K562 (cell line): Measurements from ENCODE around the gene SLC37A2. TPM values are rescaled to one million over a fixed set of nuclear protein-coding genes. Genes with fewer than 3 reads are reported as not detected.
A peak's percentile ranks its signal among the peaks of the same experiment; 100 is the strongest.

Experiments
- ARID2 ChIP-seq: fragments of 450-650 bp; IDR thresholded peaks from 2 replicates; pipeline ENCODE4 v1.6.1; 2017; ENCODE audit warnings: antibody characterized with exemption, mild to moderate bottlenecking
- BRF2 ChIP-seq: IDR thresholded peaks from 3 replicates; pipeline ENCODE4 v1.6.1; 2011; ENCODE audit warnings: borderline replicate concordance, mild to moderate bottlenecking; ENCODE audit not compliant: insufficient read length, insufficient read depth
- COPS2 ChIP-seq: fragments of 450-650 bp; conservative IDR thresholded peaks from 2 replicates; pipeline ENCODE4 v1.6.1; 2016; ENCODE audit warnings: mild to moderate bottlenecking, moderate library complexity
- CREB3 ChIP-seq: fragments of 450-650 bp; conservative IDR thresholded peaks from 2 replicates; pipeline ENCODE4 v1.6.1; 2016; ENCODE audit warnings: missing genetic modification characterization, low read depth, mild to moderate bottlenecking, missing compliant biosample characterization, moderate library complexity
- CREB5 ChIP-seq: fragments of 250-450 bp; sonication (Bioruptor Pico); IDR thresholded peaks from 2 replicates; pipeline ENCODE4 v1.5.0; 2020; ENCODE audit warnings: mild to moderate bottlenecking
- ELF1 ChIP-seq: fragments of 200-800 bp; sonication (Bioruptor generic); IDR thresholded peaks from 2 replicates; pipeline ENCODE4 v1.6.1; 2016; ENCODE audit warnings: missing genetic modification characterization, missing compliant biosample characterization
- ESRRA ChIP-seq: fragments of 450-650 bp; IDR thresholded peaks from 2 replicates; pipeline ENCODE4 v1.6.1; 2014; ENCODE audit warnings: low read depth, mild to moderate bottlenecking, moderate library complexity, borderline replicate concordance
- GATAD2B ChIP-seq: fragments of 450-650 bp; IDR thresholded peaks from 2 replicates; pipeline ENCODE4 v1.6.1; 2017; ENCODE audit warnings: mild to moderate bottlenecking, borderline replicate concordance
- GTF2F1 ChIP-seq: IDR thresholded peaks from 2 replicates; pipeline ENCODE4 v1.6.1; 2011; ENCODE audit warnings: low read depth, low read length, improper control_type of control experiment
- HDAC6 ChIP-seq: IDR thresholded peaks from 2 replicates; pipeline ENCODE4 v1.6.1; 2012; ENCODE audit warnings: low read depth, mild to moderate bottlenecking, control low read depth, inconsistent platforms, low read length, moderate library complexity
- HEY1 ChIP-seq: fragments of 250-450 bp; sonication (Bioruptor Pico); IDR thresholded peaks from 2 replicates; pipeline ENCODE4 v1.5.0; 2020; ENCODE audit warnings: mild to moderate bottlenecking, moderate library complexity, borderline replicate concordance
- KAT2B ChIP-seq: IDR thresholded peaks from one replicate; pipeline ENCODE4 v1.6.1; 2012; ENCODE audit warnings: low read depth, mild to moderate bottlenecking, control low read depth, inconsistent platforms, low read length, moderate library complexity
- KDM4B ChIP-seq, 2 experiments: fragments of 450-650 bp in 1 of 2; sonication (generic) in 1 of 2; IDR thresholded peaks; 2 replicates each; pipeline ENCODE4 v1.6.1; 2016 to 2017; ENCODE audit warnings: borderline replicate concordance in 2 of 2, antibody characterized with exemption in 1 of 2, low read depth in 1 of 2, mild to moderate bottlenecking in 1 of 2
- MYNN ChIP-seq, 2 experiments: sonication (generic); formaldehyde crosslinking in 1 of 2; IDR thresholded peaks; 2 replicates each; pipeline versions ENCODE4 v1.5.0 to v1.6.1; 2016 to 2020; ENCODE audit warnings: antibody characterized with exemption in 1 of 2, missing genetic modification reagents in 1 of 2
- NCOA1 ChIP-seq: fragments of 450-650 bp; IDR thresholded peaks from 2 replicates; pipeline ENCODE4 v1.6.1; 2016; ENCODE audit warnings: low read depth
- NRF1 ChIP-seq, 2 experiments: fragments of 450-650 bp; IDR thresholded peaks in 1 of 2; conservative IDR thresholded peaks in 1 of 2; 2 replicates each; pipeline ENCODE4 v1.6.1; 2014; ENCODE audit warnings: mild to moderate bottlenecking in 2 of 2
- PCBP2 ChIP-seq: fragments of 200-400 bp; formaldehyde crosslinking; IDR thresholded peaks from 2 replicates; pipeline ENCODE4 v1.6.1; 2018; ENCODE audit warnings: low read length, low read depth, mild to moderate bottlenecking, moderate library complexity; ENCODE audit not compliant: poor library complexity, severe bottlenecking
- PREB ChIP-seq: sonication (generic); formaldehyde crosslinking; IDR thresholded peaks from 2 replicates; pipeline ENCODE4 v1.8.1; 2023; ENCODE audit warnings: mild to moderate bottlenecking, missing genetic modification reagents
- TCF3 ChIP-seq: sonication (generic); formaldehyde crosslinking; IDR thresholded peaks from 2 replicates; pipeline ENCODE4 v1.4.0; 2020; ENCODE audit warnings: mild to moderate bottlenecking, missing genetic modification reagents
- U2AF2 ChIP-seq: fragments of 200-400 bp; formaldehyde crosslinking; optimal IDR thresholded peaks from 2 replicates; pipeline ENCODE3; 2017; ENCODE audit warnings: low read depth, mild to moderate bottlenecking, low read length
- YBX1 ChIP-seq: fragments of 450-650 bp; IDR thresholded peaks from 2 replicates; pipeline ENCODE4 v1.7.1; 2016; ENCODE audit warnings: mild to moderate bottlenecking
- ZBTB8A ChIP-seq: fragments of 450-650 bp; IDR thresholded peaks from 2 replicates; pipeline ENCODE4 v1.6.1; 2018; ENCODE audit warnings: mild to moderate bottlenecking, moderate library complexity; ENCODE audit not compliant: partially characterized antibody
- ZNF41 ChIP-seq: fragments of 250-450 bp; sonication (Bioruptor Pico); conservative IDR thresholded peaks from 2 replicates; pipeline ENCODE4 v1.4.0; 2020; ENCODE audit warnings: mild to moderate bottlenecking
- ZNF57 ChIP-seq: fragments of 450-650 bp; formaldehyde crosslinking; IDR thresholded peaks from 2 replicates; pipeline ENCODE4 v1.4.0; 2020; ENCODE audit warnings: mild to moderate bottlenecking, moderate library complexity
- ZNF780A ChIP-seq: fragments of 250-450 bp; sonication (Bioruptor Pico); IDR thresholded peaks from 2 replicates; pipeline ENCODE4 v1.5.0; 2021; ENCODE audit warnings: mild to moderate bottlenecking
- polyA plus RNA-seq, 8 experiments: library from polyadenylated mRNA; depleted of rRNA in 4 of 8; stranded (reverse) in 5 of 8; unstranded in 3 of 8; fragments of >200 nt; fragmentation: Nextera tagmentation in 2 of 8; fragmentation: Illumina TruSeq in 1 of 8; extraction: Ambion mirVana in 2 of 8; extraction: Trizol in 1 of 8; gene quantifications; 2 replicates each; pipeline versions ENCODE4 v1.2.1 to v1.2.3, GENCODE V29; 2011 to 2014; ENCODE audit warnings: inconsistent platforms in 1 of 8, missing spikeins in 1 of 8
- total RNA-seq, 7 experiments: library from RNA; depleted of rRNA in 6 of 7; stranded (reverse); fragments of >200 nt in 6 of 7; fragmentation: Illumina TruSeq in 2 of 7; extraction: Trizol in 2 of 7; gene quantifications; 2 replicates each; pipeline versions ENCODE4 v1.2.1 to v1.2.3, GENCODE V29; 2011 to 2021; ENCODE audit warnings: low replicate concordance in 1 of 7

The SLC37A2 gene
- total and polyA plus RNA-seq, 9 of the 15 experiments (the other 6 are each of a cell fraction or from before 2014, with no cell fraction given) = 0.01 to 1.2 (median 0.52) TPM

GRCh38 chr11:125070699-125071254 lies 7.7 kb downstream of the SLC37A2 start (continued):
- no peak for TF ChIP-seq CREB5 (CRISPR knock-in tag)
- TF ChIP-seq KAT2B = no peak
- no peak for TF ChIP-seq ZNF780A
- no peak for TF ChIP-seq TCF3 (CRISPR knock-in tag)
- TF ChIP-seq YBX1 = no peak
- no peak for TF ChIP-seq ZNF57 (CRISPR knock-in tag)
- peak; percentile 85 for TF ChIP-seq CREB3
- no peak for TF ChIP-seq HDAC6
- TF ChIP-seq PREB (CRISPR knock-in tag) = no peak
- no peak for TF ChIP-seq NRF1 (conservative IDR thresholded peaks at IDR 0.05 in 1 of 2, IDR thresholded peaks at IDR 0.05 in 1 of 2)
- peak; percentile 55; the same call in 1 of the 2 replicates for TF ChIP-seq NCOA1
- TF ChIP-seq GTF2F1 = no peak
- TF ChIP-seq COPS2 = no peak
- peak; percentile 79 for TF ChIP-seq GATAD2B
- no peak for TF ChIP-seq ARID2
- TF ChIP-seq ZBTB8A = no peak
- TF ChIP-seq ZNF41 (CRISPR knock-in tag) = 0 out of 2 replicates have a peak, but pooled peaks have one; percentile 24
- TF ChIP-seq U2AF2 = no peak
- TF ChIP-seq BRF2 = no peak
- TF ChIP-seq MYNN (IDR thresholded peaks at IDR 0.05) = peak; percentile 64; the same call in 1 of the 2 replicates
- no peak for TF ChIP-seq MYNN (CRISPR knock-in tag; IDR thresholded peaks at IDR 0.05)
- peak; percentile 39; the same call in 1 of the 2 replicates for TF ChIP-seq ESRRA
- TF ChIP-seq PCBP2 = no peak
- TF ChIP-seq KDM4B (IDR thresholded peaks at IDR 0.05; ENCODE audit: borderline replicate concordance in 2 of 2, low read depth in 1 of 2) = no peak
- TF ChIP-seq ELF1 (tag) = no peak
- no peak for TF ChIP-seq HEY1
